Stomach (tissue), 4 donors: Measurements from ENCODE around the gene FCHSD2.

Experiments used
- POLR2A ChIP-seq, 4 donors: fragments of 450-650 bp; IDR thresholded peaks; one replicate each; pipeline ENCODE4 v1.6.1; 2016; ENCODE audit warnings: antibody characterized with exemption in 4 of 4, control low read depth in 2 of 4, mild to moderate bottlenecking in 1 of 4, moderate library complexity in 1 of 4
- POLR2AphosphoS5 ChIP-seq, 3 donors: sonication (generic); formaldehyde crosslinking; IDR thresholded peaks; one replicate each; pipeline ENCODE4 v1.6.1; 2016; ENCODE audit warnings: antibody characterized with exemption in 3 of 3
- TF ChIP-seq, protein P1 (sequence below), 7 experiments: fragments of 450-650 bp in 4 of 7; fragments of 200-600 bp in 3 of 7; sonication (generic) in 3 of 7; IDR thresholded peaks; one replicate each; pipeline ENCODE4 v1.5.1; 2016 to 2019; ENCODE audit warnings: antibody characterized with exemption in 7 of 7, control low read depth in 2 of 7, mild to moderate bottlenecking in 1 of 7

DNA sequence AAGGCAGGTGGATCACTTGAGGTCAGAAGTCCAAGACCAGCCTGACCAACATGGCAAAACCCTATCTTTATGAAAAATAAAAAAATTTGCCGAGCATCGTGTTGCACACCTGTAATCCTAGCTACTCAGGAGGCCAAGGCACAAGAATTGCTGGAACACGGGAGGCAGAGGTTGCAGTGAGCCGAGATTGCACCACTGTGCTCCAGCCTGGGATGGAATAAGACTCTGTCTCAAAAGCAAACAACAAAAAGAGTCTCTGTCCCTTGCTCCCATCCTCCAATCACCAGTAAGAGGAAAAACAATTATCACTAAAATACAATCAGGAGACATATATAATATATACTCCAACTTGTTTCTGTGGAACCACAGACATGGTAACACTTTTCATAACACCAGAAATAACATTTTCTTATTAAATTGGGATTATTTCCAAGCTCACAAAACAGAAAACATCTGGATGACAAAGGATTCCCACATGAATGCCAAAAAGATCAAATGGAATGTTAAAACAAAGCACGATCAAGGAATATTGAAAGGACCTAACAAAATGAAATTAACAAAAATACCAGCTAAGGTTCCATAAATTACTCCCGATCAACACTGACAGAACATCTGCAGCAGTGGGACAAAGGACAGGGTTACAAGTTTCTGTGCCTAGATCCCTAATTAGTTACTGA lies 15.2 kb downstream of the FCHSD2 start:
- TF ChIP-seq, protein P1, sequence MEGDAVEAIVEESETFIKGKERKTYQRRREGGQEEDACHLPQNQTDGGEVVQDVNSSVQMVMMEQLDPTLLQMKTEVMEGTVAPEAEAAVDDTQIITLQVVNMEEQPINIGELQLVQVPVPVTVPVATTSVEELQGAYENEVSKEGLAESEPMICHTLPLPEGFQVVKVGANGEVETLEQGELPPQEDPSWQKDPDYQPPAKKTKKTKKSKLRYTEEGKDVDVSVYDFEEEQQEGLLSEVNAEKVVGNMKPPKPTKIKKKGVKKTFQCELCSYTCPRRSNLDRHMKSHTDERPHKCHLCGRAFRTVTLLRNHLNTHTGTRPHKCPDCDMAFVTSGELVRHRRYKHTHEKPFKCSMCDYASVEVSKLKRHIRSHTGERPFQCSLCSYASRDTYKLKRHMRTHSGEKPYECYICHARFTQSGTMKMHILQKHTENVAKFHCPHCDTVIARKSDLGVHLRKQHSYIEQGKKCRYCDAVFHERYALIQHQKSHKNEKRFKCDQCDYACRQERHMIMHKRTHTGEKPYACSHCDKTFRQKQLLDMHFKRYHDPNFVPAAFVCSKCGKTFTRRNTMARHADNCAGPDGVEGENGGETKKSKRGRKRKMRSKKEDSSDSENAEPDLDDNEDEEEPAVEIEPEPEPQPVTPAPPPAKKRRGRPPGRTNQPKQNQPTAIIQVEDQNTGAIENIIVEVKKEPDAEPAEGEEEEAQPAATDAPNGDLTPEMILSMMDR (IDR thresholded peaks at IDR 0.05) = no peak
- TF ChIP-seq POLR2A (IDR thresholded peaks at IDR 0.05) = no peak
- no peak for TF ChIP-seq POLR2AphosphoS5 (IDR thresholded peaks at IDR 0.05)
